ENCODE results near the gene LTBP4. TPM values are rescaled to one million over a fixed set of nuclear protein-coding genes. Genes with fewer than 3 reads are reported as not detected.

LTBP4 gene
- total RNA-seq, 2 experiments from 2014 or later, result 42.8 to 75.9 TPM

DNA sequence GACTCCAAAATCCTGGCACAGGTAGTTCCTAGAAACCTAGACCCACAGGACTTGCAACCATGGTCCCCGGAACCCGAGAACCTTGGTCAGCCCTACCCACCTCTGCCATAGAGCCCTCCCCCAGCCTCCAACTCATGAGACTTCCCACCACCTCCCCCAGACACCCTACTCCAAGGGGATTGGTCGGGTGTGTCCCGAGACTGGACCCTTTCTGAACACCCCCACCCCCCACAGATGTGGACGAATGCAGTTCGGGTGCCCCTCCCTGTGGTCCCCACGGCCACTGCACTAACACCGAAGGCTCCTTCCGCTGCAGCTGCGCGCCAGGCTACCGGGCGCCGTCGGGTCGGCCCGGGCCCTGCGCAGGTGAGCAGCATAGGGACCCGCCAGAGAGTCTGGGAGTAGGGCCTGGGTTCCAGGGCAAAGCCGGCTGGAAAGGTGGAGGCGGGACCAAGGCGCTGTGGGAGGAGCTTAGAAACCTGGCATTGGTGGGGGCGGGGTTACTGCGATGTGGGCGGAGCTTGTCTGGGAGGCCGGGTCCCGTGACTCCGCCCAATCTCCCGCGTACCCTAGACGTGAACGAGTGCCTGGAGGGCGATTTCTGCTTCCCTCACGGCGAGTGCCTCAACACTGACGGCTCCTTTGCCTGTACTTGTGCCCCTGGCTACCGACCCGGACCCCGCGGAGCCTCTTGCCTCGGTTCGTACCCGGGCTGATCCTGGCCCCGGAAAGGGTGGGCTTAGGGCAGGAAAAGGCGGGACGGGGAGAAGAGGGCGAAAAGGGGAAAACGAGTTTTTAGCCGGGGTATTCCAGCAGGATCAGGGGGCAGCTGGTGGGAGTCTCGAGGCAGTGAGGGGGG lies 11.9 kb downstream of the LTBP4 start:
- no peaks in the 10 kb centered on the region for H3K9me3 Mint-ChIP-seq (ENCODE audit: low read depth)
- H3K27ac Mint-ChIP-seq, result peak overlapping the region; percentile 96
- CTCF ChIA-PET, result interaction anchor here (0.9 to 4.6 kb wide), 8 partner anchors 11 to 148 kb away, joined by 3 to 65 read pairs (median 4); partner anchors contain the start of genes BLVRB and LTBP4
- DNase-seq (peak; percentile 88), ATAC-seq (peak; percentile 8)
- peaks cover 44% of the 10 kb centered on the region for H3K4me1 Mint-ChIP-seq
- H3K4me3 Mint-ChIP-seq, result peak overlapping the region; percentile 91
- peaks cover 8% of the 10 kb centered on the region for H3K36me3 Mint-ChIP-seq
- no peaks in the 10 kb centered on the region for H3K27me3 Mint-ChIP-seq

DNA sequence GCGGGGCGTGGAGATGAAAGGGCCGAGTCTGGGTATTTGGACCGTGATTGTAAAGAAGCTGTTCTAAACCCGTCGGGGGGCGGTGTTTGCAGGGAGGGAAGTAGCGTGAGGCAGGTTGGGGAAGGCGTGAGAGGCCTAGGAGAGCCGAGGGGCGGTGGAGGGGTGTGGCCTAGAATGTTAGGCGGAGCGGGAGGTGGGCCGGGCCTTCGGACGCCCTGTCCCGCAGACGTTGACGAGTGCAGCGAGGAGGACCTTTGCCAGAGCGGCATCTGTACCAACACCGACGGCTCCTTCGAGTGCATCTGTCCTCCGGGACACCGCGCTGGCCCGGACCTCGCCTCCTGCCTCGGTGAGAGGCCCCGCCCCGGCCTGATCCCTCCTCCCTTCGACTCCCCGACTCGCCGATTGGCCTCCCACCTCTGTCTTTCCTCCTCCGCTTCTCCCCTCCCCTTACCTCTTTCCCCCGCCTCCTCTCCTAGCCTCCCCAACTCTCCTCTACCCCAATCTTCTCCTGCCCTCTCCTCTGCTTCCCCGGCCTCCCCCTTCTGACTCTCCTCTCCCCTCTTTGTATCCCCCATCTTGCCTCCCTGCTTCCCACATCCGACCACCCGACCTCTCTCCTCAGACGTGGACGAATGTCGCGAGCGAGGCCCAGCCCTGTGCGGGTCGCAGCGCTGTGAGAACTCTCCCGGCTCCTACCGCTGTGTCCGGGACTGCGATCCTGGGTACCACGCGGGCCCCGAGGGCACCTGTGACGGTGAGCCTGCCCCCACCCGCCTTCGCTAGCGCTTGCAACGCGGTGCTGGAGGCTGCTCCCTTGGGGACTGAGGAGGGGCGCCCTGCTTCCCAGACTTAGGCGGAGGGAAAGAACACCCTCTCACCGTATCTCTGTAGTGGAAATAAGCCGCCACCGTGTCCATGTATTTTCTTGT lies 12.8 kb downstream of the LTBP4 start:
- Mint-ChIP-seq H3K36me3 (peaks cover 8% of the 10 kb centered on the region), H3K4me1 (peaks cover 42% of the 10 kb centered on the region), H3K4me3 (peak overlapping the region; percentile 91), H3K27ac (peak overlapping the region; percentile 96), H3K9me3 (ENCODE audit: low read depth) (no peaks in the 10 kb centered on the region), H3K27me3 (no peaks in the 10 kb centered on the region)
- CTCF ChIA-PET, result interaction anchor here (0.9 to 4.6 kb wide), 8 partner anchors 12 to 148 kb away, joined by 3 to 65 read pairs (median 4); partner anchors contain the start of genes BLVRB and LTBP4
- peak; percentile 93 for DNase-seq
- peak; percentile 70 for ATAC-seq

DNA sequence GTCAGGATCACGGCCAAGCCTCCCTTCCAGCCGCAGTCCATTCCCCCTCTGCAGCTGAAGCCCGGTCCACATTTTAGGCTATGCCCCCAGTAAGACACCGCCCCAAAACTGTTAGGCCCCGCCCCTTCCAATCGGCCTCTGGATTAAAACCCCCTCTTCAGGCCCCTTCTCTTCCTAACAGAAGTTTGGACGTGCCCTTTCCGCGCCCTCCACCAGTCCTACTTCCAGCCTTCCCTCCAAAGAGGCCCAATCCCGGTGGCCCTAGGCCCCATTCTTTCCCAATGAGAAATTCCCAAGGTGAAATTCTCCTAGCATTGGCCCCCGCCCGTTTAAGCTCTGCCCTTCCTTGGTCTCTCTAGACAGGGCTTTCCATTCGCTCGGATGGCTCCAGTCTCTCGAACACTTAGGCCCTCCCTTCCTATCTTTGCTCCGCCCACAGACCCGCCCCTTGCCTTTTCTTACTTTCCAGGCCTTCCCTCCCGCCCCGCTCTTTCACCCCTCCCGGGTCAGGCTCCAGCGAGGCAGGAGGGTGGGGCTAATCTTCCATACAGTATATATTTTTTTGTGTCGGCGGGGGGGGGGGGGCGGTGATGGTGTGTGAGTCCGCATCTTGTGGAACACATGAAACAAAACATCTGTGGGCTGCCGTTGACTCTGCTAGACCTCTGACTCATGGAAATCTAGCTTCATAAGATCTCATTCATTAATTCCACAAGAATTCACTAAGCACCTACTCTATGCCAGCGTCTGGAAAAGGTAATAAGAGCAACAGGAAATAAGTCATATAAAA lies 13.6 kb downstream of the LTBP4 start:
- Mint-ChIP-seq H3K9me3 (ENCODE audit: low read depth) (no peaks in the 10 kb centered on the region), H3K4me1 (peaks cover 36% of the 10 kb centered on the region), H3K27ac (peak overlapping the region; percentile 96), H3K36me3 (peaks cover 10% of the 10 kb centered on the region), H3K27me3 (no peaks in the 10 kb centered on the region), H3K4me3 (peak overlapping the region; percentile 91)
- DNase-seq (peak; percentile 90), ATAC-seq (peak; percentile 37)
- CTCF ChIA-PET, result interaction anchor here (0.6 to 4.6 kb wide), 9 partner anchors 11 to 273 kb away, joined by 3 to 65 read pairs (median 4); partner anchors contain the start of genes BLVRB and LTBP4

DNA sequence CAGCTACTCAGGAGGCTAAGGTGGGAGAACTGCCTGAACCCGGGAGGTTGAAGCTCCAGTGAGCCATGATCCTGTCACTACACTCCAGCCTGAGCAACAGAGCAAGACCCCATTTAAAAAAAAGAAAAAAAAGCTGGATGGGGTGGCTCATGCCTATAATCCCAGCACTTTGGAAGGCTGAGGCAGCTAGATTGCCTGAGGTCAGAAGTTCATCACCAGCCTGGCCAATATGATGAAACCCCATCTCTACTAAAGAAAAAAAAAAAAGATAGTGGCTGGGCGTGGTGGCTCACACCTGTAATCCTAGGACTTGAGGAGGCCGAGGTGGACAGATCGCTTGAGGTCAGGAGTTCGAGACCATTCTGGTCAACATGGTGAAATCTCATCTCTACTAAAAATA lies 15.0 kb downstream of the LTBP4 start:
- H3K9me3 Mint-ChIP-seq (ENCODE audit: low read depth), result no peaks in the 10 kb centered on the region
- DNase-seq, result no peak
- H3K4me1 Mint-ChIP-seq, result peaks cover 26% of the 10 kb centered on the region
- H3K4me3 Mint-ChIP-seq, result no peak overlapping the region
- no peak for ATAC-seq
- no peak overlapping the region for H3K27ac Mint-ChIP-seq
- peaks cover 13% of the 10 kb centered on the region for H3K36me3 Mint-ChIP-seq
- no peaks in the 10 kb centered on the region for H3K27me3 Mint-ChIP-seq
- CTCF ChIA-PET, result interaction anchor here (4.5 to 4.6 kb wide), 2 partner anchors 15 to 18 kb away, joined by 53 to 65 read pairs; partner anchors contain the start of gene LTBP4

DNA sequence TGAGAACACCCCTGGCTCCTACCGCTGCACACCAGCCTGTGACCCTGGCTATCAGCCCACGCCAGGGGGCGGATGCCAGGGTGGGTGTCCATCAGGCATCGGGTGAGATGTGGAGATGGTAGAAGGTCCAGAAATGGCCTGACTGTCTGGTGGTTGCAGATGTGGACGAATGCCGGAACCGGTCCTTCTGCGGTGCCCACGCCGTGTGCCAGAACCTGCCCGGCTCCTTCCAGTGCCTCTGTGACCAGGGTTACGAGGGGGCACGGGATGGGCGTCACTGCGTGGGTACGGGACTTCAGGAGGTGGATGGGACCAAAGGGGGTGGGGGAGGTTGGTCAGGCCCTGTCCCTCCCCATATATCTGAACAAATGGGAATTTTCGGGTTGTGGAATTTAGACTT lies 15.8 kb downstream of the LTBP4 start:
- Mint-ChIP-seq H3K4me3 (no peak overlapping the region), H3K27ac (no peak overlapping the region), H3K27me3 (no peaks in the 10 kb centered on the region), H3K36me3 (peaks cover 16% of the 10 kb centered on the region), H3K9me3 (ENCODE audit: low read depth) (no peaks in the 10 kb centered on the region), H3K4me1 (peaks cover 26% of the 10 kb centered on the region)
- ATAC-seq (no peak), DNase-seq (no peak)
- CTCF ChIA-PET, result interaction anchor here (4.5 to 4.6 kb wide), 2 partner anchors 15 to 18 kb away, joined by 53 to 65 read pairs; partner anchors contain the start of gene LTBP4

DNA sequence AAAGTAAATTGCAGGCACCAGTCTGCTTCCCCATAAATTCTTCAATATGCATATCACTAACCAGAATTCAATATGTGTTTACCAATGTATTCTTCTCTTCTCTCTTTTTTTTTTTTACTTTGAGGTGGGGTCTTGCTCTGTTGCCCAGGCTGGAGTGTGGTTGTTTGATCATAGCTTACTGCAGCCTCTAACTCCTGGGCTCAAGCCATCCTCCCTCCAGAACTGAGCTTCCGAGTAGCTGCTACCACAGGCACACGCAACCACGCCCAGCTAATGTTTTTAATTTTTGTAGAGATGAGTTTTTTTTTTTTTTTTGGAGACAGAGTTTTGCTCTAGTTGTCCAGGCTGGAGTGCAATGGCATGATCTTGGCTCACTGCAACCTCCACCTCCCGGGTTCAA lies 16.8 kb downstream of the LTBP4 start:
- no peak for DNase-seq
- Mint-ChIP-seq H3K9me3 (ENCODE audit: low read depth) (no peaks in the 10 kb centered on the region), H3K4me1 (peaks cover 19% of the 10 kb centered on the region), H3K27ac (no peak overlapping the region), H3K4me3 (no peak overlapping the region), H3K36me3 (peaks cover 17% of the 10 kb centered on the region), H3K27me3 (no peaks in the 10 kb centered on the region)
- CTCF ChIA-PET, result interaction anchor here (0.7 to 2.4 kb wide), 3 partner anchors 17 to 445 kb away, joined by 3 to 15 read pairs (median 3); no protein-coding TSS in a partner anchor
- ATAC-seq, result no peak

DNA sequence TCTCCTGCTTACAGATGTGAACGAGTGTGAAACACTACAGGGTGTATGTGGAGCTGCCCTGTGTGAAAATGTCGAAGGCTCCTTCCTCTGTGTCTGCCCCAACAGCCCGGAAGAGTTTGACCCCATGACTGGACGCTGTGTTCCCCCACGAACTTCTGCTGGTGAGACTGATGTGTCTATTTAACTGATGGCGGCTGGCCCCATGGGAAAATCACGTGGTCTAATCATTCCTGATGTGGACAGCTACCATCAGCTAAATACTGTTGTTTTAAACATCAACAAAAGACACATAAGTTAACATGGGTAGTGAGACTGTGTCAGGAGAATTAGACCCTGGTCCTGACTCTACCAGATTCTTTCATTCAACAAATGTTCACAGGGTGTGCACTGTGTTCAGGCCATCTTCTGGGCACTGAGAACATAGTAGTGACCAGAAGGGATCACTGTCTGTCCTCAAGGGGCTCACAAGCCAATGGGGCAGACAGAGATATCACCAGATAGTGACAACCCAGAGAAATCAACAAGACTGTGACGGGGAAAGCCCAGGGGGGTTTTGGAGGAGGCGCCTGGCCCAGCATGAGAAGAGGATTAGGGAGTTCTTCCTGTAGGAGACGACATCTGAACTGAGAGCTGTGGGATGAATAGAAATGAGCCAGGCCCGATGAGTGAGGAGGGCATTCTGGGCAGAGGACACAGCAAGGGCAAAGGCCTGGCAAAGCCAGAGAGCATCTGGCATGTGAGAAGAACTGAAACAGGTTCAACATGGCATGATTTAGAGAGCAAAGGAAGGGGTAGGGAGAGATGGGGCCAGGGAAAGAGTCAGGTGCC lies 18.4 kb downstream of the LTBP4 start:
- ATAC-seq (no peak), DNase-seq (no peak)
- Mint-ChIP-seq H3K27me3 (no peaks in the 10 kb centered on the region), H3K4me3 (no peak overlapping the region), H3K4me1 (peaks cover 12% of the 10 kb centered on the region), H3K36me3 (peaks cover 18% of the 10 kb centered on the region), H3K27ac (no peak overlapping the region), H3K9me3 (ENCODE audit: low read depth) (no peaks in the 10 kb centered on the region)
- CTCF ChIA-PET, result interaction anchor here (2.1 to 7.4 kb wide), 3 partner anchors 15 to 19 kb away, joined by 5 to 73 read pairs (median 15); no protein-coding TSS in a partner anchor

DNA sequence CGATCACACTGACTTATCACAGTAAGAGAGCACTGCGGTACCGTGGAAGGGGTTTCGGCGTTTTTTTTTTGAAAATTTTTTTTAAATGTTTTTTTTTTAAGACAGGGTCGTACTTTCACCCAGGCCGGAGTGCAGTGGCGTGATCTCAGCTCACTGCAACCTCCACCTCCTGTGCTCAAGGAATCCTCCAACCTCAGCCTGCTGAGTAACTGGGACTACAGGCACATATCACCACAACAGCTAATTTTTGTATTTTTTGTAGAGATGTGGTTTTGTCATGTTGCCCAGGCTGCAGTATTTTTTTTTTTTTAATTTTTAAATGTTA lies 19.0 kb downstream of the LTBP4 start:
- peaks cover 10% of the 10 kb centered on the region for H3K4me1 Mint-ChIP-seq
- peaks cover 19% of the 10 kb centered on the region for H3K36me3 Mint-ChIP-seq
- DNase-seq (no peak), ATAC-seq (no peak)
- H3K27ac Mint-ChIP-seq, result no peak overlapping the region
- no peaks in the 10 kb centered on the region for H3K9me3 Mint-ChIP-seq (ENCODE audit: low read depth)
- CTCF ChIA-PET, result interaction anchor here (2.1 to 7.4 kb wide), 2 partner anchors 14 to 18 kb away, joined by 5 to 73 read pairs; no protein-coding TSS in a partner anchor
- no peak overlapping the region for H3K4me3 Mint-ChIP-seq
- no peaks in the 10 kb centered on the region for H3K27me3 Mint-ChIP-seq

DNA sequence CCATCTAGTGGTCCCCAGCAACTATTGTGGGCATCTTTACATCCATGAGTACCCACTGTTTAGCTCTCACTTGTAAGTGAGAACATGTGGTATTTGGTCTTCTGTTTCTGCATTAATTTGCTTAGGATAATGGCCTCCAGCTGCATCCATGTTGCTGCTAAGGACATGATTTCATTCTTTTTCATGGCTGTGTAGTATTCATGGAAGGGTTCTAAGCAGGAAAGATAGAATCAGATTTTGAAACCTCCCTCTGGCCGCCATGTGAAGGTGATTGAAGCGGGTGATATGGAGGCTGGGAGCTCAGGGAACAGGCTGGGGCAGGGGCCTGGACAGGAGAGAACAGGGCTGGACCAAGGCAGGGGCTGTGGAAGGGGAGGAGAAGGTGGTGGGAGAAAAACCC lies 20.1 kb downstream of the LTBP4 start:
- DNase-seq (no peak), ATAC-seq (no peak)
- Mint-ChIP-seq H3K36me3 (peaks cover 17% of the 10 kb centered on the region), H3K9me3 (ENCODE audit: low read depth) (no peaks in the 10 kb centered on the region), H3K4me3 (no peak overlapping the region), H3K4me1 (peaks cover 12% of the 10 kb centered on the region), H3K27ac (no peak overlapping the region), H3K27me3 (no peaks in the 10 kb centered on the region)
- CTCF ChIA-PET, result interaction anchor here (0.8 to 7.4 kb wide), 3 partner anchors 13 to 72 kb away, joined by 3 to 73 read pairs (median 5); no protein-coding TSS in a partner anchor

DNA sequence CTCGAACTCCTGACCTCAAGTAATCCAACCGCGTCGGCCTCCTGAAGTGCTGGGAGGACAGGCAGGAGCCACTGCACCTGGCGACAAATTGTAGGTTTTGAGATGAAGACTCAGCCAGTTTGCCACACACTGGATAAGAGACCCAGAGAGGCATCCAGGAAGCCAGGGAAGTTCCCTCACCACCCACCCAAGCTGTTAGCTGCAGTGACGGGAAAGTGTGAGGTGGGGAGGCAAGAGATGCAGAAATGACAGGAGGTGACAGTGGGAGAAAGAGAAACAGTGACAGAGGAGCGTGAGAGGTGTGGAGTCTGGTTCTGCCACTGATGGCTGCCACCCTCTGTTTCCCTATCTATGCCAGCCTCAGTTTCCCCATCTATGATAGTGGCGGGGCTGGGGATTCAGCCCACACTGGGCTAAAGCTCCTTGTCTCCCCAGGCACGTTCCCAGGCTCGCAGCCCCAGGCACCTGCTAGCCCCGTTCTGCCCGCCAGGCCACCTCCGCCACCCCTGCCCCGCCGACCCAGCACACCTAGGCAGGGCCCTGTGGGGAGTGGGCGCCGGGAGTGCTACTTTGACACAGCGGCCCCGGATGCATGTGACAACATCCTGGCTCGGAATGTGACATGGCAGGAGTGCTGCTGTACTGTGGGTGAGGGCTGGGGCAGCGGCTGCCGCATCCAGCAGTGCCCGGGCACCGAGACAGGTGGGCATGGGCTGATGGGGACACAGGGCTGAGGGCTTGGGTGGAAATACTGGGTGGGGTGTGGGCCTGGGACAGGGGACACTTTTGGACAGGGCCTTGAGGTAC lies 21.0 kb downstream of the LTBP4 start:
- Mint-ChIP-seq H3K27me3 (no peaks in the 10 kb centered on the region), H3K4me1 (peaks cover 12% of the 10 kb centered on the region), H3K9me3 (ENCODE audit: low read depth) (no peaks in the 10 kb centered on the region), H3K36me3 (peaks cover 17% of the 10 kb centered on the region), H3K27ac (no peak overlapping the region), H3K4me3 (no peak overlapping the region)
- DNase-seq (no peak), ATAC-seq (no peak)
- CTCF ChIA-PET, result interaction anchor here (7.4 kb wide), 1 partner anchor 12 kb away, joined by 73 read pairs; no protein-coding TSS in a partner anchor

DNA sequence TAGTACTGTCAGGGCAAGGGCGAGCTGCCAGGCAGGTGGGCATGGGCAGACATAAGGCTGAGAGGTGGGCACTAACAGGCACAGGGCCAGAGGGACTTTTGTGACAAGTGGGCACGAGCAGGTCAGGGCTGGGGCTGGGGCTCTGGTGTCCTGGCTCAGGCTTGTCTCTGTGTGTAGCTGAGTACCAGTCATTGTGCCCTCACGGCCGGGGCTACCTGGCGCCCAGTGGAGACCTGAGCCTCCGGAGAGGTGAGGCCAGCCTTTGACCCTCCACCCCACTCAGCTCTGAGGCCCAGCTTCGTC lies 21.6 kb downstream of the LTBP4 start:
- CTCF ChIA-PET, result interaction anchor here (7.4 kb wide), 1 partner anchor 12 kb away, joined by 73 read pairs; no protein-coding TSS in a partner anchor
- Mint-ChIP-seq H3K27ac (no peak overlapping the region), H3K27me3 (no peaks in the 10 kb centered on the region), H3K4me3 (no peak overlapping the region), H3K36me3 (peaks cover 16% of the 10 kb centered on the region), H3K4me1 (peaks cover 12% of the 10 kb centered on the region), H3K9me3 (ENCODE audit: low read depth) (no peaks in the 10 kb centered on the region)
- ATAC-seq (no peak), DNase-seq (no peak)

Data from activated CD8-positive, alpha-beta memory T cell treated with anti-CD3 and anti-CD28 coated beads, Interleukin-2, amount 10 ng/mL, durations not matched to agents 7 days and 5 days (primary cell).